Stimulated activated CD4-positive, alpha-beta T cell treated with anti-CD3 and anti-CD28 coated beads, TNF-alpha, amount 100 ng/mL, for 48 hours (primary cell): ENCODE results near the gene ATP4B.

Source experiments
- DNase-seq, 3 donors: peaks; one replicate each; pipeline ENCODE4 v3.0.0-alpha.2; 2020; ENCODE audit warnings: low read depth in 3 of 3

Gene ATP4B

GRCh38 chr13:113656831-113657671 lies 947 bp downstream of the ATP4B start:
- DNase-seq, result no peak

GRCh38 chr13:113656003-113656588 lies 1.9 kb downstream of the ATP4B start:
- no peak for DNase-seq

- no peak for DNase-seq
Observed at GRCh38 chr13:113655346-113656002, 2.5 kb downstream of the ATP4B start.

GRCh38 chr13:113654591-113655345 lies 3.2 kb downstream of the ATP4B start:
- DNase-seq, result no peak

GRCh38 chr13:113654175-113654560 lies 3.8 kb downstream of the ATP4B start:
- DNase-seq, result no peak

- no peak for DNase-seq
Observed at GRCh38 chr13:113653264-113654174, 4.5 kb downstream of the ATP4B start.

GRCh38 chr13:113652404-113653263 lies 5.4 kb downstream of the ATP4B start:
- no peak for DNase-seq

- DNase-seq, result no peak
Observed at GRCh38 chr13:113651511-113652403, 6.2 kb downstream of the ATP4B start.

- no peak for DNase-seq
Observed at GRCh38 chr13:113650731-113651148, 7.3 kb downstream of the ATP4B start.

- DNase-seq, result no peak
Observed at GRCh38 chr13:113650275-113650674, 7.7 kb downstream of the ATP4B start.

- no peak for DNase-seq
Observed at GRCh38 chr13:113649212-113649611, 8.8 kb downstream of the ATP4B start.

GRCh38 chr13:113648216-113648610 lies 9.8 kb downstream of the ATP4B start:
- no peak for DNase-seq

GRCh38 chr13:113647351-113648215 lies 10.4 kb downstream of the ATP4B start:
- no peak for DNase-seq

- no peak for DNase-seq
Observed at GRCh38 chr13:113646921-113647340, 11.1 kb downstream of the ATP4B start.

GRCh38 chr13:113646376-113646775 lies 11.6 kb downstream of the ATP4B start:
- DNase-seq, result no peak

- DNase-seq, result no peak
Observed at GRCh38 chr13:113645329-113645728, 12.7 kb downstream of the ATP4B start.

GRCh38 chr13:113644800-113645199 lies 13.2 kb downstream of the ATP4B start:
- DNase-seq, result no peak

- DNase-seq, result no peak
Observed at GRCh38 chr13:113643593-113643992, 14.4 kb downstream of the ATP4B start.
